GM19438 (cell line): ENCODE measurements around the gene GPRC5D.

Experiments used
- ATAC-seq: cut with Tn5 transposase; IDR thresholded peaks from one replicate; pipeline ENCODE4 v1.9.1; 2021; ENCODE audit warnings: low read depth; ENCODE audit not compliant: unreplicated experiment

The GPRC5D gene

DNA sequence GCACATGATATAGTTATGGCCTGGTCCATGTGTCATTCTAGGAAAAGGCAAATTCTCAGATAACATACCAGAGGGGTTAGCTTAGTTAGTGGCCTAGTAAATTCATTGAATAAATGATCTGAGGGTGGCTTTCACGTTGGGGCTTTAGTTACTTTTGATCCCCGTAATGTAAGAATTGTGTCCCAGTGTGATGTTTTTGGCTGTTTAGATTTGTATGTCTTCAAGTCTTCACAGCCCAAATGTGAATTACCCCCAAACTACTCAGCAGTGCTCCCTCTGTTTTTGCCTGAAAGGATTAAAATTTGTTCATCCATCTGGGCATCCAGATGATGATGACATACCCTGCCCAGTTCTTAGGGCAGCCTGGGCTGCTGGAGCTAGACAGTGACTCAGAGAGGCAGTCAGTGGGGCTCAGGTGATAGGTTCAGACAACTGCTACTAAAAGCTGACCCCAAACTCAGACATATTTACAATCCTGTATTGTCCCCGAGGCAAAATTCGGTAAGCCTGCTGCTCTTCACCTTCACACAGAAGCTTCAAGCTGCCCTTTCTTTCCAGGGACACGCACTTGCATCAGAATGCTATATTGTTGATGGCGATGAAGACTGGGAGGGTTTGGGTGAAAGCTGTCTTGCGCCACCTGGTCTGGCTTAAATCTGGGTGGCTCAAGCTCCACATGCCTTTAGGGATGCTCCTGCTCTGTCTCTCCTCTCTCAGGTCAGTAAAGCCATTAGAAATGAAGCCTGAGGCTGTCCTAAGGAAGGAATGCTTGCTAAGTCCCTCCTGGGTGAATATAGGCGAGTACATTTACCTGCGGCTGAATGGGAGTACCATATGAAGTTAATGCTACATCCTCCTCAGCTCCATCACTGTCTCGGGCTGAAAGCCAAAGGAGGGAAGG lies 10.3 kb downstream of the GPRC5D start:
- no peak for ATAC-seq

DNA sequence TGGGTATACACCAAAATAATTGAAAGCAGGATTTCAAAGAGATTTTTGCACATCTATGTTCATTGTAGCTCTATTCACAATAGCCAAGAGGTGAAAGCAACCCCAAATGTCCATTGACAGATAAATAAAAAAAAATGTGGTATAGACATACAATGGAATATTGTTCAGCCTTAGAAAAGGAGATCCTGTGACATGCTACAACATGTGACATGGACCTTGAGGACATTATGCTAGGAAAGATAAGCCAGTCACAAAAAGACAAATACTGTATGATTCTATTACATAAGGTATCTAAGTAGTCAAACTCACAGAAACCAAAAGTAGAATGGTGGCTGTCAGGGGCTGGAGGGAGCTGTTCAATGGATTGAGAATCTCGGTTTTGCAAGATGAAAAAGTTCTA lies 12.1 kb downstream of the GPRC5D start:
- no peak for ATAC-seq

DNA sequence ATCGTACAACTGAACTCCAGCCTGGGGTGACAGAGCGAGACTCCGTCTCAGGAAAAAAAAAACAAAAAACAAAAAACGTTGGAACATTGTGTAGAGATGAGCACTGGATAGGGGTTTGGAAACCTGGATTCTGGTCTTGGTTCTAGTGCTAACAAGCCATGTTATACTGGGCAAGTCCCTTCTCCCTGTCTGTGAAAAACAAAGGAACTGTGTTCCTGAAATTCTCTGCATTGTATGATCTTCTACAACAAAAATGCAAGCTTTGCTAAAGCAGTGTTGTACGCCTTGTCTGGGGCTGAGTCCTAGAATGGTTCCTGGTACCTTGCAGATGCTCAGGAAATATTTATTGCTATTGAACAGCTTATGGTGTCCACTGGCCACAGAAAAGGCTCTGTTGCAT lies 13.4 kb downstream of the GPRC5D start:
- ATAC-seq = no peak

DNA sequence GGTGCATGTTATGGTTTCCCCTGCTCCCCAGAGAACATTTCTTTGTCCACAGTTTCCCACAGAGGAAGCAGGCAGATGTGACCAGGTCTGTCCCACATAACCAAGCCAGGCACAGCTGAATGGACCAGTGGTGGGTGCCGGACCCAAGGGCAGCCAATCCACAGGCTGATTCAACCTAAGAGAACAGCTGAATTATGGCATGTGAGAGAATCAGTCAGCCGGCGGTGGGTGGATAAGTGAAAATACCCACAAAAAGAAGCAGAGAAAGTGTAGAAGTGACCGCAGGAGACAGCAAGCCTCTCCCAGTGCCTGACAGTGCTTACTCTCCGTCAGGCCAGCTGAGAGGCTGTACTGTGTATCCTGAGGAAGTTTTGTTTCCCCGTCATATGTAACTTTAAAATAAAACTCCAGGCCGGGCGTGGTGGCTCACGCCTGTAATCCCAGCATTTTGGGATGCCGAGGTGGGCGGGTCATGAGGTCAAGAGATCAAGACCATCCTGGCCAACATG lies 14.9 kb downstream of the GPRC5D start:
- ATAC-seq = no peak

- no peak for ATAC-seq
Observed at GRCh38 chr12:12934556-12934955, 17.4 kb downstream of the GPRC5D start.

DNA sequence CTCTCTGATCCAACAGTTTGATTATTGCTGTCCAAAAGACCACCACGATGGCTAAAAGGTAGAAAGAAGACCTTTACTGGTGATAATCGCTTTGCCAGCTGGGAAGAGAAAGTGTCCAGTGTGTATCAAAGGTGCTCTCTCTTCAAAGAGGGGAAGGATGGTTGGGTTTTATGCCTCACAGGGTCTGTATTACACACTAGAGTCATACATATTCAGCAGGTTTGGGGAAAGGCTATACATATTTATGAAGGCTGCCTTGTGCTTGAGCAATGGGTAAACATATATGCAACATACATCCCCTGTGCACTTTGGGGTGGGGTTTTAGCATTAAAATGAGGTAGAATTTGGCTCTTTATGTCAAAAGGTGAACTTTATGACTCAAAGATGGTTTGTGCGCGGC lies 18.2 kb downstream of the GPRC5D start:
- ATAC-seq = no peak

GRCh38 chr12:12930633-12931219 lies 21.2 kb downstream of the GPRC5D start:
- ATAC-seq = no peak

- ATAC-seq = no peak
Observed at GRCh38 chr12:12929696-12930095, 22.3 kb downstream of the GPRC5D start.

- peak; percentile 71 for ATAC-seq
Observed at GRCh38 chr12:12927211-12928079, 24.5 kb downstream of the GPRC5D start.

DNA sequence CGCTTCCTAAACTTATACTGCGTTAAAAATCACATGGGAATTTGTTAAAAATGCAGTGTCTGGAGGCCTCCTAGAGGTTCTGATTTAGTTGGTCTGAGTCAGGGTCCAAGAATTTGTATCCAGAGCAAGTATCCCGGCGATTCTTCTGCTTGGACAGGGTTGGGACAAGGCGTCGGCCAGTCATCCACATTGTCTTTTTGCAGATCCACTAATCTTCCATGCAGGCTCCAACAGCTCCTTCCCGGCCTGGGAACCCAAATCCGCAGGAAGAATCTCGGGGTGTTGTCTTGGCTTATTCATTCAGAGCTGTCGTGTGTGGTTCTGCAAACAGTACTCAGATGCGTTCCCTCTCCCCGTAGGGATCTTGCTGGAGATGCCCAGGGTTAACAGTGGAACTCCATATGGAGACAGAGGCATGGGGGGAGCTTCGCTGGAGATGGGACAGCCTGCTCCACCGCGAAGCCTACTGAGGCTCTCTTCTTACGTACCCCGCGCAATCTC lies 25.3 kb downstream of the GPRC5D start:
- no peak for ATAC-seq

GRCh38 chr12:12925388-12925787 lies 26.6 kb downstream of the GPRC5D start:
- ATAC-seq = no peak

DNA sequence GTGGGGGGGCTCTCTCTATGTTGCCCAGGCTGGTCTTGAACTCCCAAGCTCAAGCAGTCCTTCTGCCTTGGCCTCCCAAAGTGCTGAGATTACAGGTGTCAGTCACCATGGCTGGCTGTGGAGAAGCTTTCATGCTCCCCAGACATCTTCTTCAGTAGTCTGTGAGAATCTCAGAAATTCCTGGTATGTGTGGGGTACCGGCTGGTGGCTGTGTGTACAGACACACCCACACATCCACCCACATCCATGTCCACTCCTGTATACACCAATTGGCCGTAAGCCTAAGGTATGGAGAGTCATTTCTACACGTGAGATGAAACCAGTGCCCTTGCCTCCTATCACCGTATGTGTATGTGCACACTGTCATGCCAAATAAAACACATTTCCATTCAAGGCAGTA lies 27.8 kb downstream of the GPRC5D start:
- ATAC-seq = no peak

- ATAC-seq = no peak
Observed at GRCh38 chr12:12922978-12923377, 29.0 kb downstream of the GPRC5D start.

- ATAC-seq = no peak
Observed at GRCh38 chr12:12922191-12922616, 29.8 kb downstream of the GPRC5D start.

DNA sequence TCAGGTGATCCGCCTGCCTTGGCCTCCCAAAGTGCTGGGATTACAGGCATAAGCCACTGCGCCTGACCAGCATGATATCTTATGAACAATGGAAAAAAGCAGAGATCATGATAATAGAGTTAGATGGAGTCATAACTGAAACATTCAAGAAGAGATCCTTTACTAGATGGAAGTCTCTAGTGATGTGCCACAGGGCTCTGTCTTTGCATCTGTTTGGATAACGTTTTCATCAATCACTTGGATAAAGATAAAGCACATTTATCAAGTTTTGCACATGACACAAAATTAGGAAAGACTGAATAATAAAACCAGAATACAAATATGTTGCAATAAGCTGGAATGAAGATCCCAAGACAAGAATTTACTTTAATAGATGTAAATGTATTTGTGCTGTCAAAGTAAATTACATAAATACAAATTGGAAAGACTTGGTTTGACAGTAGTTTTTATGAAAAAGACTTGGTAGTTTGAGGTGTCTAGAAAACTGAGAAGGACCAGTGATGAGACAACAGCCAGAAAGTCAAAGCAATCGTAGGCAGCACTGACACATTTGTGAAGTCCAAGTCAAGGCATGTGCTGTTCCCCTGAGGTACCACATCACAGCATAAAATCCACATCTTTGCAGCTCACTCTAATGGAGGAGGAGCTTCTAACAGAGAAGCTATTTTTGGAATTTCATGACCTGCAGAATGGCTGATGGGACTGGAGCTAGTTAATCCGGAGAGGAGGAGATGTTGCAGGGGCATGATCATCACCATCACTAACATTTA lies 32.1 kb downstream of the GPRC5D start:
- ATAC-seq = no peak

DNA sequence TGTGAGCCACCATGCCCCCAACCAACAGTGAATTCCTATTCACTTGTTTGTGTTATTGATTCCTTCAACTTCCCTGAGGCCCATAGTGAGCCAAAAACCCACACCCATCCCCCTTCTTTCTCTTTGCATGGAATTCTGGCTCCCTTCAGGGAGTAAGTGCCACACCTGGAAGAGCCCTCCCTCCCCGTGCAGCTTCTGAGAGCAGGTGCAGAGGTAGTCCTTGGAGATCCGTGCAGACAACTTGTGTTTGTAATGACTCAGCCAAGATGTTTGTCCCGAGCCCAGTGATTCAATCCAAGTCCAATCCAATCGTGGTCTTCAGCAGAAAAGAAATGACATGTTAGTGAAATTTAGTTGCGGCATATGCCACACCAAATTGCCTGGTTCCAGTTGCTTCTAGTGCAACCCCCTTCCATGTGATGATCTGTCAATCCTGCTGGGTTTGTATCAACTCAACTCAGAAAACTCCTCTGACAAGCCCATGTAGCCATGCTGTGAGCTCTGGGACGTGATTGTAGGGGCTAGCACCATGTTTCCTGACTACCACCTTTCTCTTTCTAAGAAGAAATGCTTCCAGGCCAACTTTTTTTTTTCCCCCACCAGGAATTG lies 33.1 kb downstream of the GPRC5D start:
- ATAC-seq = no peak

GRCh38 chr12:12917517-12917916 lies 34.5 kb downstream of the GPRC5D start:
- ATAC-seq = no peak

- ATAC-seq = peak; percentile 89
Observed at GRCh38 chr12:12916135-12916944, 35.6 kb downstream of the GPRC5D start.

DNA sequence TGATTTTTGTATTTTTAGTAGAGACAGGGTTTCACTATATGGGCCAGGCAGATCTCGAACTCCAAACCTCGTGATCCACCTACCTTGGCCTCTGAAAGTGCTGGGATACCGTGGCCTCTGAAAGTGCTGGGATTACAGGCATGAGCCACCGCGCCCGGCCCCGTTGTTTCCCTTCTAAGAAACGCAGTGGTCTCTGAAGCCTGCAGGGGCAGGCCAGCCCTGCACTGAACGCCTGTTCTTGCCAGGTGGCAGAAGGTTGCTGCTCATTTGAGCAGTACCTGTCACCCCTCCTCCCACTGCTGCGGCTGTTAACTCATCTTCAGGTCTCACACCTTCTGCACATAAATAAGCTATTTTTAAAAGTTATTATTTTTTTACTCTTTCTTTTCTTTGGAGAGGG lies 36.3 kb downstream of the GPRC5D start:
- no peak for ATAC-seq
